Lung (tissue), 12 donors: Measurements from ENCODE around the gene HPS5. TPM values are rescaled to one million over a fixed set of nuclear protein-coding genes. Genes with fewer than 3 reads are reported as not detected.
"Not testable (repeated sequence)": the region's sequence is repeated elsewhere in the genome, so short reads cannot be mapped to it uniquely, and the experiment has no call there.

Source experiments
- ATAC-seq: fragments of 200-7000 bp; cut with Tn5 transposase; one replicate; pipeline ENCODE4 v1.9.1; 2020; ENCODE audit warnings: moderate number of reproducible peaks; ENCODE audit not compliant: insufficient read depth, low FRiP score
- DNase-seq, 3 donors: peaks; one replicate each; pipeline ENCODE4 v3.0.0-alpha.2; 2013 to 2017
- H3K27ac ChIP-seq, 2 donors: one replicate each; pipeline ENCODE4 v1.5.1; 2013; ENCODE audit warnings: mild to moderate bottlenecking in 2 of 2, moderate library complexity in 2 of 2, control low read depth in 1 of 2, inconsistent platforms in 1 of 2, low read depth in 1 of 2, low read length in 1 of 2
- H3K27me3 ChIP-seq, 3 donors: one replicate each; pipeline ENCODE4 v1.5.1; 2013; ENCODE audit warnings: low read length in 2 of 3; ENCODE audit not compliant: control insufficient read depth in 3 of 3, insufficient read depth in 3 of 3
- H3K36me3 ChIP-seq, 4 donors: one replicate each; pipeline ENCODE4 v1.5.1; 2013; ENCODE audit warnings: low read length in 4 of 4, mild to moderate bottlenecking in 1 of 4, moderate library complexity in 1 of 4; ENCODE audit not compliant: control insufficient read depth in 4 of 4, insufficient read depth in 4 of 4
- H3K4me1 ChIP-seq, 5 donors: one replicate each; pipeline ENCODE4 v1.5.1; 2013; ENCODE audit warnings: low read length in 5 of 5, mild to moderate bottlenecking in 2 of 5, moderate library complexity in 1 of 5; ENCODE audit not compliant: control insufficient read depth in 5 of 5, insufficient read depth in 5 of 5
- H3K4me3 ChIP-seq: one replicate; pipeline ENCODE4 v1.5.1; 2013; ENCODE audit warnings: mild to moderate bottlenecking, control low read depth, moderate library complexity
- H3K9ac ChIP-seq, 2 donors: one replicate each; pipeline ENCODE4 v1.5.1; 2013; ENCODE audit warnings: low read length in 2 of 2, control low read depth in 1 of 2; ENCODE audit not compliant: insufficient read depth in 1 of 2
- H3K9me3 ChIP-seq, 4 donors: one replicate each; pipeline ENCODE4 v1.5.1; 2013; ENCODE audit warnings: low read length in 3 of 4, mild to moderate bottlenecking in 1 of 4, moderate library complexity in 1 of 4; ENCODE audit not compliant: control insufficient read depth in 4 of 4, insufficient read depth in 3 of 4
- WGBS, 2 donors: extraction: QIAGEN DNeasy Blood & Tissue Kit; methylation state at CpG; one replicate each; pipeline ENCODE4 v1.1.7; 2013; 5-methylcytosine and 5-hydroxymethylcytosine counted together
- polyA plus RNA-seq, 2 donors: library from polyadenylated mRNA; stranded (reverse); fragments of 200-250 nt; gene quantifications; one replicate each; pipeline ENCODE4 v1.2.1, GENCODE V29; 2013
- total RNA-seq, 2 donors: library from RNA; depleted of rRNA in 1 of 2; stranded (reverse); fragments of >200 nt in 1 of 2; gene quantifications; one replicate each; pipeline ENCODE4 v1.2.1, GENCODE V29; 2014 to 2021
- TF ChIP-seq, protein P1 (sequence below): IDR thresholded peaks from 2 replicates; pipeline ENCODE4 v1.5.1; 2012; ENCODE audit warnings: mild to moderate bottlenecking; ENCODE audit errors: control extremely low read depth, extremely low read depth
- donor health status: control.
- donor health status: control.
- donor health status: Bipolar disorder and iron deficiency.
- donor health status: healthy.
- donor health status: DM: yes; HTN: yes; CAD: no.

Gene HPS5
- total and polyA plus RNA-seq, 4 donors = 8.9 to 36.2 (median 20.3) TPM

DNA sequence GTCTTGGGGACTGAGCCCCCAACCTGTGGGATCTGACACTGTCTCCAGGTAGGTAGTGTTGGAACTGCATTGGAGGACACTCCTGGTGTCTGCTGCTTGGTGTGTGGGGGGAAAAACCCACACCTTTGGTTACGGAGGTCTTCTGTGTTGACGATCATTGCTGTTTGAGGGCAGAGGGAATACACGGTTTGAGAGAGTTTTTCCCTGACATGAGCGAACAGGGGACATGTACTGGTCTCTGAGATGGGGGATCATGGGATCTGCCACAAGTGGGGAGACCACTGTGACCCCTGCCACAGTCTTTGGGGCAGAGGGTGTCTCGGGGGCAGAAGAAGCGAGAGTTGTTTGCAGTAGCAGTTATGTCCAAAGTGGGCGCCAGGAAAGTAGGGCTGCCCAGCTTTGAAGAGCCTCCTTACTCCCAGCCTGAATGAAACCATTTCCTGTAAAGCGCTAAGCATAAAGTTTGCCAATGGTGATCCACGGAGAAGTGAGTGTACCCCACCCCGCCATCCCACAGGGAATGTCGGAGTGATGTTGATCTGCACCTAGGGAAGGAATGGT, 68.1 kb downstream of the HPS5 start:
- H3K4me3 ChIP-seq = no peak overlapping the region
- DNase-seq (no peak), ATAC-seq (no peak)
- H3K27ac ChIP-seq = no peak overlapping the region
- WGBS, 2 donors = 82 to 84% methylated on average over 11 of the region's 11 CpGs
- H3K9ac ChIP-seq = no peak overlapping the region
- TF ChIP-seq, protein P1, sequence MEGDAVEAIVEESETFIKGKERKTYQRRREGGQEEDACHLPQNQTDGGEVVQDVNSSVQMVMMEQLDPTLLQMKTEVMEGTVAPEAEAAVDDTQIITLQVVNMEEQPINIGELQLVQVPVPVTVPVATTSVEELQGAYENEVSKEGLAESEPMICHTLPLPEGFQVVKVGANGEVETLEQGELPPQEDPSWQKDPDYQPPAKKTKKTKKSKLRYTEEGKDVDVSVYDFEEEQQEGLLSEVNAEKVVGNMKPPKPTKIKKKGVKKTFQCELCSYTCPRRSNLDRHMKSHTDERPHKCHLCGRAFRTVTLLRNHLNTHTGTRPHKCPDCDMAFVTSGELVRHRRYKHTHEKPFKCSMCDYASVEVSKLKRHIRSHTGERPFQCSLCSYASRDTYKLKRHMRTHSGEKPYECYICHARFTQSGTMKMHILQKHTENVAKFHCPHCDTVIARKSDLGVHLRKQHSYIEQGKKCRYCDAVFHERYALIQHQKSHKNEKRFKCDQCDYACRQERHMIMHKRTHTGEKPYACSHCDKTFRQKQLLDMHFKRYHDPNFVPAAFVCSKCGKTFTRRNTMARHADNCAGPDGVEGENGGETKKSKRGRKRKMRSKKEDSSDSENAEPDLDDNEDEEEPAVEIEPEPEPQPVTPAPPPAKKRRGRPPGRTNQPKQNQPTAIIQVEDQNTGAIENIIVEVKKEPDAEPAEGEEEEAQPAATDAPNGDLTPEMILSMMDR = no peak
- H3K27me3 ChIP-seq = no peaks in the 10 kb centered on the region
- no peaks in the 10 kb centered on the region for H3K9me3 ChIP-seq
- H3K4me1 ChIP-seq = peaks cover 0 to 1% (median 0%) of the 10 kb centered on the region in 5 donors
- H3K36me3 ChIP-seq = no peaks in the 10 kb centered on the region

DNA sequence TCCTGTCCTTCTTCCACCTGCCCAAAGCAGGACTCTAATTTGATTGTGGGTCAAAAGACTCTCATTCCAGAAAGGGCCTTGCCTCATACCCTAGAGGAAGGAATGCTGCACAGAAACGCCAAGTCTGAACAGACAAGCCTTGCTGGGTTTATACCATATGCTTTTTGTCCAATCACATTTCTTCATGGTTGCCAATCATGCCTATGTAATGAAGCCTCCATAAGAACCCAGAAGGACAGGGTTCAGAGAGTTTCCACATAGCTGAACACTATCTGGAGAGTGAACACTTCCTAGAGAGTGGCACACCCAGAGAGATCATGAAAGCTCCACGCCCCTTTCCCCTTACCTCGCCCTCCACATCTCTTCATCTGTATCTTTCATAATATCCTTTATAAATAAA, 68.7 kb downstream of the HPS5 start:
- Histone ChIP-seq H3K9me3 (no peaks in the 10 kb centered on the region), H3K9ac (no peak overlapping the region), H3K36me3 (no peaks in the 10 kb centered on the region), H3K4me1 (peaks cover 0 to 1% (median 0%) of the 10 kb centered on the region in 5 donors), H3K27me3 (no peaks in the 10 kb centered on the region), H3K4me3 (no peak overlapping the region), H3K27ac (no peak overlapping the region)
- ATAC-seq (no peak), DNase-seq (no peak)
- TF ChIP-seq, protein P1 = no peak
- 79 to 81% methylated on average over 3 of the region's 3 CpGs for WGBS, 2 donors

DNA sequence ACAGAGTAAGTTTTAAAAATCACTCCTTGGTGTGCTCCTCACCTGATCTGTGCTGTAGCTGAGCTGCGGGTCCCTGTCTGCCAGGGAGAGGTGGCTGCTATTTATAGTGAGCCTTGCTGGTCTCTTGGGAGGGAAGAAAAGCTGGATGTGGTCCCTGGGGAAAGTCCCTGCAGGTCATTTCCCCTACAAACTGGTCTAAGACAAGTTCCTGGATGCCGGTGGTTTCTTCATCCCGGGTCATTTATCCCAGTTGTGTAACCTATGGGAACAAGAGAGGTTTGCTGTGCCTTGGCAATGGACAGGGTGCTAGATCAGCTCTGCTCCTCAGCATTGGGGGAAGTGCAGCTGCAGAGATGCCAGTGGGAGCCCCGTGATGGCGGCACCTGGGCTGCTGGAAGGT, 73.4 kb downstream of the HPS5 start, which contains the start of gene SAA2:
TSS of gene SAA2 (minus strand) at position 108 of the 400 bp plus-strand sequence. CDS start 657 bp downstream, outside the sequence.
- Histone ChIP-seq H3K9ac (no peak within 1 kb of the TSS), H3K27ac (no peak within 1 kb of the TSS), H3K4me3 (no peak within 1 kb of the TSS), H3K4me1 (no peaks in the 10 kb centered on the region), H3K9me3 (no peaks in the 10 kb centered on the region), H3K36me3 (no peaks in the 10 kb centered on the region), H3K27me3 (no peaks in the 10 kb centered on the region)
- ATAC-seq (no peak), DNase-seq (no peak)
- TF ChIP-seq, protein P1 = no peak
- WGBS, 2 donors = 54 to 61% methylated on average over 5 of the region's 5 CpGs

DNA sequence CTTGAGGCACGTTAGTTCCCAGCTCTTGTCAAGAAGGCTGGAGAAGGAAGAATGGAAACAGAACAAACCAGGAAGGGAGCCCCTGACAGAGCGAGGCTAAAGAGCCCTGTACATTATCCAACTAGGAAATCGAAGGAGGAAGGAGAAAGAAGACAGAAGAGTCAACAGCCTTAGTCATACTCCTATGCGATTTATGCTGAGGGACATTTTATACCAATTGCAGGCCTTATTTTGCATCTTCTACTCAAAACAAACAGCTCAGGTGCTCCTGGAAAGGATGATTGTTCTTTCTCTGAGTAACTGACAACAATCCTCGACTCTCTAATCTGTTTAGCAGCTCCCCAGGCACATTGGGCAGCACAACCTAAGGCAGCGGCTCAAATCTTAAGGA, 74.8 kb downstream of the HPS5 start:
- not testable (repeated sequence) for H3K9ac ChIP-seq, H3K27me3 ChIP-seq, H3K27ac ChIP-seq, DNase-seq, H3K4me3 ChIP-seq, H3K4me1 ChIP-seq, H3K36me3 ChIP-seq, ATAC-seq, H3K9me3 ChIP-seq
- WGBS, 2 donors = 65 to 84% methylated on average over 3 of the region's 6 CpGs

DNA sequence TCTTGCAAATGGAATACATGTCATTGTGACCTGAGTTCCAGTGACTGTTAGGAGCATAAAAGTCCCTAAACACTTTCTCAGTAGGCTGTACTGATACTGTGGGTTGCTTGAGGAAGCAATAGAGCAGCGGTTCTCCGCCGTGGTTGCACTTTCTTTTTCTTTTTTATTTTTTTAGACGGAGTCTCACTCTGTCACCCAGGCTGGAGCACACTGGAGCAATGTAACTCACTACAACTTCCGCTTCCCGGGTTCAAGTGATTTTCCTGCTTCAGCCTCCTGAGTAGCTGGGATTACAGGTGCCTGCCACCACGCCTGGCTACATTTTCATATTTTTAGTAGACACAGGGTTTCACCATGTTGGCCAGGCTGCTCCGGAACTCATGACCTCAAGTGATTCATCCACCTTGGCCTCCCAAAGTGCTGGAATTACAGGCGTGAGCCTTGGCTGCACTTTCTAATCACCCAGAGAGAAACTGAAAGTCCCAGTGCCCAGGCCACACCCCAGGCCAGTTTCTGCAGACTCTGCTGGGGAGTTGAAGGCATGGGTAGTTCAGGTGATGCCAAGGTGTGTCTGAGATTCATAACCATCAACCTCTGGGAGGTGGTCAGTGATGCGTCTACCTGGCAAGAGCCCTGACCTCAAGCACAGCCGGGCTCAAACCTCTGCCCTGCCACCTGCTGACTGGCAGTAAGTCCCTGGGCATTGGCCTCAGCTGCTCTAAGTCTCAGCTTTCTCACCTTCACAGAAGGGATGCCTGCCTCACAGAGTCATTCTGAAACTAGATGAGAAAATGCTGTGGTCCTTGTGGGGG, 75.4 kb downstream of the HPS5 start:
- not testable (repeated sequence) for H3K27ac ChIP-seq, H3K27me3 ChIP-seq, H3K4me3 ChIP-seq, H3K36me3 ChIP-seq, ATAC-seq, H3K9ac ChIP-seq, H3K4me1 ChIP-seq, DNase-seq, H3K9me3 ChIP-seq
- 64 to 80% methylated on average over 10 to 11 of the region's 11 CpGs for WGBS, 2 donors
